ENCODE results near the gene PRSS50.

DNA sequence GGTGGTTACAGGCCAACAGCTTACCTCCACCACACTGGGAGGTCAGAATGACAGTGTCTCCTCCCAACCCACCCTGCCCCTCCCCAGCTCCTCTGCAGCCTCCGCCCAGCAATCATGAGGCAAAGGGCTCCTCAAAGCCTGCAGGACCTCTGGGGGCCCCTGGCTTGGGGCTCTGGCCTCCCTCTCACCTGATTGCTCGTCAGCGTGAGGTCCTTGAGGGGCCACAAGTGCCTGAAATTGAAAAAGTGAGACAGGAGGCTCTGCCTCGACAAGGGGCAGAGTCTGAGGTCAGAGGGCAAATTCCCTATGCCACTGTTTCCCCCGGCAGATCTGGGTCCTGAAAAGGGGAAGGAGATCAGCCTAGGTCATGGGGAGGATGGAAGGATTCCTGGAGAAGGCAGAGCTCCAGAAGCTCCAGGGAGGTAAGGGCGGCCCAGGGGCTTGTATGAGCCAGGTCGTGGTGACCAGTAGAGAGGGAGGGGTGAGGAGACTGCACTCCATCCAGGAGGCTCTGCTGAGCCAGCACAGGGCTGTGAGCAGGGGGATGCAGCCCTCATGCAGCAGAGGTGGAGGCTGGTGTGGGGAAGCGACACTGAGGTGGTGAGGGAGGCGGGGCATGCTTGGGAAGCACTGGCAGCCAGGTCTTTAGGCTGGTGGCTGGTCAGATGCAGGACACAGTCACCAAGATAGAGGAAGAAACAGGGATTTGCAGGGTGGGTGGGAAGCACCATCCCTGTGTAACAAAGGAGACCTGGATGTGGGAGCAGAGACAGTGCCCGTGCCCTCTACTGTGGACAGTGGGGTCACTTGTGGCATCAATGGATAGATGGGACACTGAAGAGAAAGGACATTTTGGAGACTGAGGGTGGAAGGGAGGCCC lies 44.3 kb downstream of the PRSS50 start:
- TF ChIP-seq POLR2A (IDR thresholded peaks at IDR 0.05) (no peak), EP300 (IDR thresholded peaks at IDR 0.05) (no peak)
- TF ChIP-seq, protein P1, sequence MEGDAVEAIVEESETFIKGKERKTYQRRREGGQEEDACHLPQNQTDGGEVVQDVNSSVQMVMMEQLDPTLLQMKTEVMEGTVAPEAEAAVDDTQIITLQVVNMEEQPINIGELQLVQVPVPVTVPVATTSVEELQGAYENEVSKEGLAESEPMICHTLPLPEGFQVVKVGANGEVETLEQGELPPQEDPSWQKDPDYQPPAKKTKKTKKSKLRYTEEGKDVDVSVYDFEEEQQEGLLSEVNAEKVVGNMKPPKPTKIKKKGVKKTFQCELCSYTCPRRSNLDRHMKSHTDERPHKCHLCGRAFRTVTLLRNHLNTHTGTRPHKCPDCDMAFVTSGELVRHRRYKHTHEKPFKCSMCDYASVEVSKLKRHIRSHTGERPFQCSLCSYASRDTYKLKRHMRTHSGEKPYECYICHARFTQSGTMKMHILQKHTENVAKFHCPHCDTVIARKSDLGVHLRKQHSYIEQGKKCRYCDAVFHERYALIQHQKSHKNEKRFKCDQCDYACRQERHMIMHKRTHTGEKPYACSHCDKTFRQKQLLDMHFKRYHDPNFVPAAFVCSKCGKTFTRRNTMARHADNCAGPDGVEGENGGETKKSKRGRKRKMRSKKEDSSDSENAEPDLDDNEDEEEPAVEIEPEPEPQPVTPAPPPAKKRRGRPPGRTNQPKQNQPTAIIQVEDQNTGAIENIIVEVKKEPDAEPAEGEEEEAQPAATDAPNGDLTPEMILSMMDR (IDR thresholded peaks at IDR 0.05) = no peak
